SK-N-SH (cell line): ENCODE results near the gene OCA2. TPM values are rescaled to one million over a fixed set of nuclear protein-coding genes. Genes with fewer than 3 reads are reported as not detected.

Experiments
- CTCF ChIA-PET: fragments of 300-600, 350-600 bp; formaldehyde crosslinking; extraction: SDS; loops from one replicate; lab custom pipeline; 2021; lab: Yijun Ruan, JAX
- POLR2A ChIA-PET: fragments of 350-600 bp; sonication (Branson Sonifier 250); formaldehyde crosslinking; extraction: SDS; loops from one replicate; lab custom pipeline; 2020; ENCODE audit warnings: antibody characterized with exemption, inconsistent platforms; lab: Yijun Ruan, JAX
- DNase-seq: peaks from one replicate; pipeline ENCODE4 v3.0.0; 2012
- H2AFZ ChIP-seq: fragments of 200-600 bp; sonication (generic); 2 replicates; pipeline ENCODE4 v1.8.1; 2016; ENCODE audit warnings: antibody characterized with exemption, mild to moderate bottlenecking, low read depth
- H3F3A ChIP-seq: fragments of 200-600 bp; sonication (generic); replicated peaks from 2 replicates; pipeline ENCODE3; 2016; ENCODE audit warnings: antibody characterized with exemption, mild to moderate bottlenecking; ENCODE audit not compliant: insufficient read depth
- H3K27ac ChIP-seq, 2 experiments: fragments of 200-500 bp in 1 of 2; fragments of 200-600 bp in 1 of 2; sonication (Bioruptor generic) in 1 of 2; sonication (generic), shearing (Covaris generic) in 1 of 2; 2 replicates each; pipeline versions ENCODE4 v1.5.1 to v1.6.1; 2014 to 2016; ENCODE audit warnings: low read depth in 2 of 2, inconsistent platforms in 1 of 2, low read length in 1 of 2, mild to moderate bottlenecking in 1 of 2, mixed read lengths in 1 of 2
- H3K27me3 ChIP-seq: fragments of 200-600 bp; sonication (generic), shearing (Covaris generic); 2 replicates; pipeline ENCODE4 v1.6.1; 2016; ENCODE audit warnings: mixed run types; ENCODE audit not compliant: insufficient read depth
- H3K36me3 ChIP-seq, 2 experiments: fragments of 200-500 bp in 1 of 2; fragments of 200-600 bp in 1 of 2; sonication (Bioruptor generic) in 1 of 2; sonication (generic) in 1 of 2; replicated peaks in 1 of 2; 2 replicates each; pipeline versions ENCODE3 to v1.5.1; 2014 to 2016; ENCODE audit warnings: low read length in 1 of 2, mild to moderate bottlenecking in 1 of 2; ENCODE audit not compliant: insufficient read depth in 2 of 2, control insufficient read depth in 1 of 2
- H3K4me1 ChIP-seq, 2 experiments: fragments of 200-500 bp in 1 of 2; fragments of 200-600 bp in 1 of 2; sonication (Bioruptor generic) in 1 of 2; sonication (generic), shearing (Covaris generic) in 1 of 2; 2 replicates each; pipeline versions ENCODE4 v1.5.1 to v1.6.1; 2014 to 2016; ENCODE audit warnings: low read depth in 1 of 2, low read length in 1 of 2, mixed run types in 1 of 2; ENCODE audit not compliant: insufficient read depth in 2 of 2, control insufficient read depth in 1 of 2
- H3K4me2 ChIP-seq: fragments of 200-600 bp; sonication (generic), shearing (Covaris generic); 2 replicates; pipeline ENCODE4 v1.6.1; 2017; ENCODE audit warnings: mixed run types
- H3K4me3 ChIP-seq, 2 experiments: fragments of 200-500 bp in 1 of 2; fragments of 200-600 bp in 1 of 2; sonication (Bioruptor generic) in 1 of 2; sonication (generic), shearing (Covaris generic) in 1 of 2; 2 replicates each; pipeline versions ENCODE4 v1.5.1 to v1.8.1; 2014 to 2016; ENCODE audit warnings: low read depth in 2 of 2, inconsistent platforms in 1 of 2, low read length in 1 of 2, mild to moderate bottlenecking in 1 of 2, mixed read lengths in 1 of 2, moderate library complexity in 1 of 2
- H3K79me2 ChIP-seq: fragments of 200-600 bp; sonication (generic); 2 replicates; pipeline ENCODE4 v1.8.1; 2017; ENCODE audit warnings: mild to moderate bottlenecking; ENCODE audit not compliant: insufficient read depth
- H3K9ac ChIP-seq: fragments of 200-600 bp; sonication (generic); 2 replicates; pipeline ENCODE4 v1.6.1; 2017; ENCODE audit warnings: mixed run types
- H3K9me2 ChIP-seq: fragments of 200-600 bp; sonication (generic); 2 replicates; pipeline ENCODE4 v1.6.1; 2017; ENCODE audit warnings: mixed run types
- H3K9me3 ChIP-seq: fragments of 200-600 bp; sonication (generic); 2 replicates; pipeline ENCODE4 v1.6.1; 2017; ENCODE audit warnings: mixed run types, mild to moderate bottlenecking, moderate library complexity
- H4K20me1 ChIP-seq: fragments of 200-600 bp; sonication (generic); 2 replicates; pipeline ENCODE4 v1.6.1; 2017; ENCODE audit warnings: mild to moderate bottlenecking, mixed run types; ENCODE audit not compliant: insufficient read depth
- CHD2 ChIP-seq: fragments of 150-350 bp; IDR thresholded peaks from 2 replicates; pipeline ENCODE4 v1.6.1; 2018; ENCODE audit warnings: low read length; ENCODE audit not compliant: partially characterized antibody
- EP300 ChIP-seq, 2 experiments: IDR thresholded peaks; 2 replicates each; pipeline versions ENCODE4 v1.4.0 to v1.6.1; 2012; ENCODE audit warnings: borderline replicate concordance in 1 of 2, low read depth in 1 of 2, low read length in 1 of 2
- FOXJ3 ChIP-seq: sonication (generic); formaldehyde crosslinking; IDR thresholded peaks from 2 replicates; pipeline ENCODE4 v1.5.1; 2020; ENCODE audit warnings: mild to moderate bottlenecking, missing genetic modification reagents
- FOXM1 ChIP-seq: IDR thresholded peaks from 2 replicates; pipeline ENCODE4 v1.4.0; 2012; ENCODE audit warnings: low read depth, mild to moderate bottlenecking
- GABPA ChIP-seq: IDR thresholded peaks from 2 replicates; pipeline ENCODE4 v1.4.0; 2012; ENCODE audit warnings: low read depth, mild to moderate bottlenecking
- JUND ChIP-seq: IDR thresholded peaks from 2 replicates; pipeline ENCODE4 v1.4.0; 2012
- MXI1 ChIP-seq: IDR thresholded peaks from 2 replicates; pipeline ENCODE4 v1.6.1; 2012; ENCODE audit warnings: mild to moderate bottlenecking, low read depth, low read length, improper control_type of control experiment
- NRF1 ChIP-seq: IDR thresholded peaks from 2 replicates; pipeline ENCODE4 v1.6.1; 2012; ENCODE audit warnings: low read depth, mild to moderate bottlenecking, low read length
- POLR2AphosphoS5 ChIP-seq: IDR thresholded peaks from 2 replicates; pipeline ENCODE4 v1.6.1; 2012; ENCODE audit warnings: low read depth, low read length
- RAD21 ChIP-seq: IDR thresholded peaks from 2 replicates; pipeline ENCODE4 v1.6.1; 2012; ENCODE audit warnings: mild to moderate bottlenecking, low read length
- RFX5 ChIP-seq: IDR thresholded peaks from 2 replicates; pipeline ENCODE4 v1.6.1; 2012; ENCODE audit warnings: mild to moderate bottlenecking, improper control_type of control experiment, low read length
- RXRA ChIP-seq: IDR thresholded peaks from 2 replicates; pipeline ENCODE4 v1.4.0; 2012; ENCODE audit warnings: low read depth, mild to moderate bottlenecking, borderline replicate concordance
- TCF12 ChIP-seq: IDR thresholded peaks from 2 replicates; pipeline ENCODE4 v1.4.0; 2012
- YY1 ChIP-seq: IDR thresholded peaks from 2 replicates; pipeline ENCODE4 v1.4.0; 2012; ENCODE audit warnings: low read depth, mild to moderate bottlenecking
- WGBS: methylation state at CpG from one replicate; pipeline ENCODE4 v1.1.6; 2017; ENCODE audit warnings: low lambda C conversion rate; 5-methylcytosine and 5-hydroxymethylcytosine counted together
- polyA plus RNA-seq, 3 experiments: library from polyadenylated mRNA; depleted of rRNA; stranded (reverse); fragments of >200 nt; gene quantifications; 2 replicates each; pipeline ENCODE4 v1.2.3, GENCODE V29; 2012
- TF ChIP-seq, protein P1 (sequence below): fragments of 150-350 bp; IDR thresholded peaks from 2 replicates; pipeline ENCODE4 v1.6.1; 2017; ENCODE audit warnings: antibody characterized with exemption, low read length, low read depth, borderline replicate concordance
- TF ChIP-seq, protein P2 (sequence below): fragments of 200-600 bp; sonication (generic); IDR thresholded peaks from 2 replicates; pipeline ENCODE4 v1.6.1; 2017; ENCODE audit warnings: antibody characterized with exemption, mild to moderate bottlenecking, moderate library complexity
- TF ChIP-seq, protein P3 (sequence below): IDR thresholded peaks from 2 replicates; pipeline ENCODE4 v1.4.0; 2012; ENCODE audit warnings: low read depth, borderline replicate concordance

Gene OCA2
- polyA plus RNA-seq, 1 of the 3 experiments (the other 2 are of a cell fraction): 0.16 TPM

DNA sequence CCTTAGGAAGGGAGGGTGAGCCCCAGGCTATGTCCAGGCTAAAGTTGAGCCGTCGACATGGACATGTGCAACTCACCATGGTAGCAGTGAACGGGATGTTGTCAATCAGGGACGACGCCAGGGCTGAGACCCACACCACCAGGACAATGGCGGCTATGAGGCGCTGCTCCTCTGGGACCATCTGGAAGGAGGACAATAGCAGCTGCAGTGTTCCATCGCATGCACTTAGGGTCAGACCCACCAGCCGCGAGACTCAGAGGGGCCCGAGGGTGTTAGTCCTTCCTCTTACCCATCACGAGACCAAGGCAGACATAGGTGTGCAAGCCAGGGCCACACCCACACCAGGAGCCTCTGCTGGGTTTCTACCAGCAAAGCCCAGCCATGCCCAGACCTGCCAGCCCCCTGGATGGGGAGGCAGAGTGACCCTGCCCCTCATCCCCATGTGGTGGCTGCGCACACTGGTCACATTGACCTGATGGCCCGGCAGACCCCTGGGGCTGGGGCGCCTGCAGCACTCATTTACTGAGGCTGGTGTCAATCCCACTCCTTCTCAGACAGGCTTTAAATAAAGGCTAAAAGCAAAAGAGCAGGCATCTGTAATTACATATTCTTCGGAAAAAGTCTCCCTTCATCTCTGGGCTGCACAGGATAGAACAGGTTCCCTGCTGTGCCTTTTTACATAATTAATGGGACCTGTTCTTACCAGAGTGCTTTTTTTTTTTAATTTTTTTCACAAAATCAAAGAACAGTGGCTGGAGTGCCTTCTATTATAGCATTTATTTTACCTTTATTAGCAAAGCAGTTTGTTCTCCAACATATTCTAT is 227.8 kb downstream of the OCA2 start:
- no peak overlapping the region for H3K4me2 ChIP-seq
- WGBS: 33% methylated on average over 11 of the region's 16 CpGs
- no peak overlapping the region for H3K27ac ChIP-seq
- H3K36me3 ChIP-seq: no peaks in the 10 kb centered on the region
- H3F3A ChIP-seq: no peaks in the 10 kb centered on the region
- no peaks in the 10 kb centered on the region for H3K9me2 ChIP-seq
- H3K4me3 ChIP-seq: no peak overlapping the region
- no peaks in the 10 kb centered on the region for H3K27me3 ChIP-seq
- POLR2A ChIA-PET: no interaction called here
- H4K20me1 ChIP-seq: no peaks in the 10 kb centered on the region
- H3K9ac ChIP-seq: no peak overlapping the region
- no peak overlapping the region for H2AFZ ChIP-seq
- TF ChIP-seq FOXJ3 (CRISPR knock-in tag): no peak
- TF ChIP-seq NRF1: no peak
- no peak for TF ChIP-seq POLR2AphosphoS5
- TF ChIP-seq MXI1: no peak
- TF ChIP-seq CHD2: no peak
- no peak for TF ChIP-seq JUND
- no peak for TF ChIP-seq RFX5
- no peak for TF ChIP-seq YY1
- no peak for TF ChIP-seq RAD21
- H3K4me1 ChIP-seq: peaks cover 0 to 6% of the 10 kb centered on the region in 2 experiments; a peak in 1 of 4 replicates
- no peak for DNase-seq
- no peaks in the 10 kb centered on the region for H3K9me3 ChIP-seq
- H3K79me2 ChIP-seq: no peaks in the 10 kb centered on the region
- CTCF ChIA-PET: no interaction called here

DNA sequence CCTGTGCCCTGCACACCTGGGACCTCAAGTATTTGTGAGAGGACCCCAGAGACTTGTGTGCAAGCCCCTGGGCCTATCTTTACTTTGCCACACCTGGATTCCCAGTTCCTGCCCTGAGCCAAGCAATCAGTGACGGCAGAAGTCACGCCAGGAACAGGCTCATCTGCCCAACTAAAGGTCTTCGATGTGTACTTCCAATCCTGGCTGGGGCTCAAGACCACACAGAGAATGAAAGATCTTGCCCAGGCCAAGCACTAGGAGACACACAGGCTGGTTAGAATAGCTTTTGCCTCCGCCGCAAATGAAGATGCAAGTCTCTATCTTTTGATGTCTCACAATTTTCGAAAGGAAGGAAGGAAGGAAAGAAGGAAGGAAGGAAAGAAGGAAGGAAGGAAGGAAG is 228.8 kb downstream of the OCA2 start:
- Histone ChIP-seq H3K4me1 (peaks cover 0 to 6% of the 10 kb centered on the region in 2 experiments; a peak in 1 of 4 replicates), H3K9me3 (no peaks in the 10 kb centered on the region), H4K20me1 (no peaks in the 10 kb centered on the region), H3K27me3 (no peaks in the 10 kb centered on the region), H3K4me3 (no peak overlapping the region), H3K9me2 (no peaks in the 10 kb centered on the region), H3K36me3 (no peaks in the 10 kb centered on the region), H3K4me2 (no peak overlapping the region), H3F3A (no peaks in the 10 kb centered on the region), H2AFZ (no peak overlapping the region), H3K79me2 (no peaks in the 10 kb centered on the region), H3K27ac (no peak overlapping the region), H3K9ac (no peak overlapping the region)
- ChIA-PET POLR2A (no interaction called here), CTCF (no interaction called here)
- 56% methylated on average over 6 of the region's 6 CpGs for WGBS
- TF ChIP-seq, protein P1, sequence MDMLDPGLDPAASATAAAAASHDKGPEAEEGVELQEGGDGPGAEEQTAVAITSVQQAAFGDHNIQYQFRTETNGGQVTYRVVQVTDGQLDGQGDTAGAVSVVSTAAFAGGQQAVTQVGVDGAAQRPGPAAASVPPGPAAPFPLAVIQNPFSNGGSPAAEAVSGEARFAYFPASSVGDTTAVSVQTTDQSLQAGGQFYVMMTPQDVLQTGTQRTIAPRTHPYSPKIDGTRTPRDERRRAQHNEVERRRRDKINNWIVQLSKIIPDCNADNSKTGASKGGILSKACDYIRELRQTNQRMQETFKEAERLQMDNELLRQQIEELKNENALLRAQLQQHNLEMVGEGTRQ: no peak
- TF ChIP-seq YY1: no peak
- TF ChIP-seq, protein P2, sequence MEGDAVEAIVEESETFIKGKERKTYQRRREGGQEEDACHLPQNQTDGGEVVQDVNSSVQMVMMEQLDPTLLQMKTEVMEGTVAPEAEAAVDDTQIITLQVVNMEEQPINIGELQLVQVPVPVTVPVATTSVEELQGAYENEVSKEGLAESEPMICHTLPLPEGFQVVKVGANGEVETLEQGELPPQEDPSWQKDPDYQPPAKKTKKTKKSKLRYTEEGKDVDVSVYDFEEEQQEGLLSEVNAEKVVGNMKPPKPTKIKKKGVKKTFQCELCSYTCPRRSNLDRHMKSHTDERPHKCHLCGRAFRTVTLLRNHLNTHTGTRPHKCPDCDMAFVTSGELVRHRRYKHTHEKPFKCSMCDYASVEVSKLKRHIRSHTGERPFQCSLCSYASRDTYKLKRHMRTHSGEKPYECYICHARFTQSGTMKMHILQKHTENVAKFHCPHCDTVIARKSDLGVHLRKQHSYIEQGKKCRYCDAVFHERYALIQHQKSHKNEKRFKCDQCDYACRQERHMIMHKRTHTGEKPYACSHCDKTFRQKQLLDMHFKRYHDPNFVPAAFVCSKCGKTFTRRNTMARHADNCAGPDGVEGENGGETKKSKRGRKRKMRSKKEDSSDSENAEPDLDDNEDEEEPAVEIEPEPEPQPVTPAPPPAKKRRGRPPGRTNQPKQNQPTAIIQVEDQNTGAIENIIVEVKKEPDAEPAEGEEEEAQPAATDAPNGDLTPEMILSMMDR: no peak
- no peak for TF ChIP-seq TCF12
- TF ChIP-seq, protein P3, sequence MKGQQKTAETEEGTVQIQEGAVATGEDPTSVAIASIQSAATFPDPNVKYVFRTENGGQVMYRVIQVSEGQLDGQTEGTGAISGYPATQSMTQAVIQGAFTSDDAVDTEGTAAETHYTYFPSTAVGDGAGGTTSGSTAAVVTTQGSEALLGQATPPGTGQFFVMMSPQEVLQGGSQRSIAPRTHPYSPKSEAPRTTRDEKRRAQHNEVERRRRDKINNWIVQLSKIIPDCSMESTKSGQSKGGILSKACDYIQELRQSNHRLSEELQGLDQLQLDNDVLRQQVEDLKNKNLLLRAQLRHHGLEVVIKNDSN: no peak
- no peak for TF ChIP-seq CHD2
- TF ChIP-seq FOXM1: no peak
- TF ChIP-seq NRF1: no peak
- no peak for TF ChIP-seq RXRA
- no peak for TF ChIP-seq EP300 (IDR thresholded peaks at IDR 0.05; ENCODE audit: borderline replicate concordance in 1 of 2, low read depth in 1 of 2, low read length in 1 of 2)
- TF ChIP-seq GABPA: no peak
- DNase-seq: no peak
